Body of pancreas (tissue), 4 donors: Measurements from ENCODE around the gene TMEM132C. TPM values are rescaled to one million over a fixed set of nuclear protein-coding genes. Genes with fewer than 3 reads are reported as not detected.

ENCODE experiments used
- ATAC-seq: fragments of 150-250 bp; one replicate; pipeline ENCODE4 v1.9.1; 2016
- DNase-seq, 4 donors: peaks; one replicate each; pipeline ENCODE4 v3.0.0-alpha.2; 2019
- H3K27ac ChIP-seq, 4 donors: fragments of 200-600 bp; sonication (generic); 1 replicate in 3 of 4; 2 replicates in 1 of 4; pipeline versions ENCODE4 v1.5.1 to v1.6.1; 2016 to 2019; ENCODE audit warnings: mild to moderate bottlenecking in 1 of 4, mixed read lengths in 1 of 4, moderate library complexity in 1 of 4
- H3K27me3 ChIP-seq, 2 donors: fragments of 200-600 bp; sonication (generic); one replicate each; pipeline ENCODE4 v1.6.0; 2016; ENCODE audit warnings: mild to moderate bottlenecking in 1 of 2
- H3K36me3 ChIP-seq, 2 donors: fragments of 200-600 bp; sonication (generic); replicated peaks in 1 of 2; 2 replicates each; pipeline ENCODE4 v1.5.1; 2016; ENCODE audit warnings: low read depth in 2 of 2; ENCODE audit not compliant: insufficient read depth in 1 of 2
- H3K4me1 ChIP-seq: fragments of 200-600 bp; sonication (generic); one replicate; pipeline ENCODE4 v1.6.0; 2016
- H3K4me3 ChIP-seq, 2 donors: fragments of 200-600 bp; sonication (generic); 1 replicate in 1 of 2; 2 replicates in 1 of 2; pipeline ENCODE4 v1.5.1; 2016 to 2019
- H3K9me3 ChIP-seq, 3 donors: fragments of 200-600 bp; sonication (generic); 1 replicate in 2 of 3; 2 replicates in 1 of 3; pipeline ENCODE4 v1.5.1; 2016
- CTCF ChIP-seq, 7 experiments: fragments of 450-650 bp in 4 of 7; fragments of 200-600 bp in 3 of 7; sonication (generic) in 3 of 7; IDR thresholded peaks; one replicate each; pipeline ENCODE4 v1.5.1; 2016 to 2019; ENCODE audit warnings: antibody characterized with exemption in 7 of 7
- POLR2A ChIP-seq, 3 donors: fragments of 450-650 bp; IDR thresholded peaks; one replicate each; pipeline ENCODE4 v1.6.1; 2016; ENCODE audit warnings: antibody characterized with exemption in 3 of 3, mild to moderate bottlenecking in 2 of 3
- WGBS, 2 donors: methylation state at CpG; one replicate each; pipeline ENCODE4 v1.1.5; 2017; 5-methylcytosine and 5-hydroxymethylcytosine counted together
- intact Hi-C: fragments of 100-400 bp; cut with DNase I; formaldehyde crosslinking; loops from one replicate; pipeline ENCODE4 v1.15.1; 2023
- total RNA-seq, 2 donors: library from RNA; depleted of rRNA; stranded (reverse); fragments of >200 nt; gene quantifications; one replicate each; pipeline ENCODE4 v1.1.0, GENCODE V29; 2016

TMEM132C gene
- total RNA-seq, 2 donors from 2014 or later, result 4.4 to 8.2 TPM

- 50 to 58% methylated on average over 8 of the region's 8 CpGs for WGBS, 2 donors
- no peaks in the 10 kb centered on the region for H3K36me3 ChIP-seq
- TF ChIP-seq POLR2A (IDR thresholded peaks at IDR 0.05) (no peak), CTCF (IDR thresholded peaks at IDR 0.05) (no peak)
- H3K4me1 ChIP-seq, result no peaks in the 10 kb centered on the region
- H3K4me3 ChIP-seq, result no peak overlapping the region
- no peak for DNase-seq
- H3K27me3 ChIP-seq, result no peaks in the 10 kb centered on the region
- H3K27ac ChIP-seq, result no peak overlapping the region
- intact Hi-C loops, result no loop called here
- no peak for ATAC-seq
- no peaks in the 10 kb centered on the region for H3K9me3 ChIP-seq
These were observed 345.3 kb downstream of the TMEM132C start for GRCh38 chr12:128612150-128612850.

GRCh38 chr12:128613837-128614590, 347.0 kb downstream of the TMEM132C start:
- no peak overlapping the region for H3K4me3 ChIP-seq
- intact Hi-C loops, result no loop called here
- no peaks in the 10 kb centered on the region for H3K36me3 ChIP-seq
- H3K27me3 ChIP-seq, result no peaks in the 10 kb centered on the region
- no peak overlapping the region for H3K27ac ChIP-seq
- TF ChIP-seq CTCF (IDR thresholded peaks at IDR 0.05) (no peak), POLR2A (IDR thresholded peaks at IDR 0.05) (no peak)
- DNase-seq, result no peak
- no peaks in the 10 kb centered on the region for H3K9me3 ChIP-seq
- ATAC-seq, result no peak
- WGBS, 2 donors, result 56 to 57% methylated on average over 6 of the region's 6 CpGs
- H3K4me1 ChIP-seq, result no peaks in the 10 kb centered on the region

- TF ChIP-seq CTCF (IDR thresholded peaks at IDR 0.05) (no peak), POLR2A (IDR thresholded peaks at IDR 0.05) (no peak)
These were observed 350.4 kb downstream of the TMEM132C start for GRCh38 chr12:128617304-128617833.

GRCh38 chr12:128619263-128619662, 352.3 kb downstream of the TMEM132C start:
- 19 to 32% methylated on average over 6 to 8 of the region's 8 CpGs for WGBS, 2 donors
- intact Hi-C loops, result no loop called here
- ATAC-seq (no peak), DNase-seq (no peak)
- Histone ChIP-seq H3K9me3 (no peaks in the 10 kb centered on the region), H3K4me1 (no peaks in the 10 kb centered on the region), H3K27me3 (no peaks in the 10 kb centered on the region), H3K27ac (no peak overlapping the region), H3K36me3 (no peaks in the 10 kb centered on the region), H3K4me3 (no peak overlapping the region)
- TF ChIP-seq POLR2A (IDR thresholded peaks at IDR 0.05), result no peak
- TF ChIP-seq CTCF (IDR thresholded peaks at IDR 0.05), result no peak

More at GRCh38 chr12:128617304-128617833, 350.4 kb downstream of the TMEM132C start:
- H3K4me3 ChIP-seq, result no peak overlapping the region
- no peaks in the 10 kb centered on the region for H3K36me3 ChIP-seq
- no peaks in the 10 kb centered on the region for H3K9me3 ChIP-seq
- H3K27me3 ChIP-seq, result no peaks in the 10 kb centered on the region
- intact Hi-C loops, result no loop called here
- DNase-seq, result no peak
- no peak for ATAC-seq
- WGBS, 2 donors, result 86 to 96% methylated on average over 2 of the region's 2 CpGs
- no peaks in the 10 kb centered on the region for H3K4me1 ChIP-seq
- H3K27ac ChIP-seq, result no peak overlapping the region
